PC-9 (cell line): Measurements from ENCODE around the gene SLPI.

Experiments
- EZH2 ChIP-seq: fragments of 200-600 bp; sonication (generic); IDR thresholded peaks from 2 replicates; pipeline ENCODE4 v1.8.0; 2017; ENCODE audit warnings: antibody characterized with exemption, low read depth
- TF ChIP-seq, protein P1 (sequence below): fragments of 200-600 bp; sonication (generic); conservative IDR thresholded peaks from 2 replicates; pipeline ENCODE4 v1.6.1; 2017; ENCODE audit warnings: mixed run types, antibody characterized with exemption, mild to moderate bottlenecking, moderate library complexity

DNA sequence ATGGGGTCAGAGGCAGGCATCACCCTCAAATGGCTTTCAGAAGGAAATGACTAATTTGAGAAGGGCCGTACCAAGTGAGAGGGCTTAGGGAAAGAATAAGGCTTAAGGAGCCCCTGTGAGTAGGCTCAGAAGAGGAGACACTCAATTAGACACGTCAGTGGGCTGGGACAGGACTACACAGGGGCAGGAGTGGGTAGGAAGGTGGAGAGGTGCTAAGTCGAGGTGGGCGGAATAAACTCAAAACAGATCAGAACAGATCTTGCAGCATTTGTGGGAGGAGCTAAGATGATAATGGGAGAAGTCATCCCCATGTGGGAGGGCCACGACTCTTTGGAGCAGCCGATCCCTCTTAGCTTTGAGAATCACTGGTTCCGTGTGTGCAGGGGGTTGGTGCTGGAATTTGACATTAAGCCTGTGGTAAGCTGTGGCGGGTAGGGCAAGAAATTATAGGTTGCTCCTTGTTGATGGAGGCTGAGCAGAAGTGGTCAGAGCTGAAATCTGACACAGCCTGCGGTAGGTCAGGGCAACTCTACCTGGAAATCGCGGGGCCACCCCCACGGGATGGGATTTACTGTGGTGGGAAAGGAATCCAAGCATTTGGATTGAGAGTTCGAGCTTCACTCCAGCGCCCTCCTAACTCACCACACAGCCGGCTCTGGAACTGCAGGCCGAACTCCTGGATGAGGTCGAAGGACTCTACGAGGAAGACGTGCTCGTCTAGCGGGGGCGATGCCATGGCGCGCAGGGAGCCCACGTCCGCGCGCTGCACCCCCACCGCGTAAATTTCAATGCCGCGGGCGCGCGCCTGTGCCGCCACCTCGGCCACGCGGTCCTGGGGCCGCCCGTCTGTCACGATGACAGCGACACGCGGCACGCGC, 49.5 kb upstream of the SLPI start:
- no peak for TF ChIP-seq EZH2
- TF ChIP-seq, protein P1, sequence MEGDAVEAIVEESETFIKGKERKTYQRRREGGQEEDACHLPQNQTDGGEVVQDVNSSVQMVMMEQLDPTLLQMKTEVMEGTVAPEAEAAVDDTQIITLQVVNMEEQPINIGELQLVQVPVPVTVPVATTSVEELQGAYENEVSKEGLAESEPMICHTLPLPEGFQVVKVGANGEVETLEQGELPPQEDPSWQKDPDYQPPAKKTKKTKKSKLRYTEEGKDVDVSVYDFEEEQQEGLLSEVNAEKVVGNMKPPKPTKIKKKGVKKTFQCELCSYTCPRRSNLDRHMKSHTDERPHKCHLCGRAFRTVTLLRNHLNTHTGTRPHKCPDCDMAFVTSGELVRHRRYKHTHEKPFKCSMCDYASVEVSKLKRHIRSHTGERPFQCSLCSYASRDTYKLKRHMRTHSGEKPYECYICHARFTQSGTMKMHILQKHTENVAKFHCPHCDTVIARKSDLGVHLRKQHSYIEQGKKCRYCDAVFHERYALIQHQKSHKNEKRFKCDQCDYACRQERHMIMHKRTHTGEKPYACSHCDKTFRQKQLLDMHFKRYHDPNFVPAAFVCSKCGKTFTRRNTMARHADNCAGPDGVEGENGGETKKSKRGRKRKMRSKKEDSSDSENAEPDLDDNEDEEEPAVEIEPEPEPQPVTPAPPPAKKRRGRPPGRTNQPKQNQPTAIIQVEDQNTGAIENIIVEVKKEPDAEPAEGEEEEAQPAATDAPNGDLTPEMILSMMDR = no peak
